IMR-90 (cell line): ENCODE results near the gene EPHB1. TPM values are rescaled to one million over a fixed set of nuclear protein-coding genes. Genes with fewer than 3 reads are reported as not detected.

Experiments
- ATAC-seq: fragments of 200-7000 bp; cut with Tn5 transposase; 2 replicates; pipeline ENCODE4 v1.9.1; 2020; ENCODE audit warnings: low read depth, mild to moderate bottlenecking, moderate library complexity
- BruUV-seq: library from RNA; stranded (reverse); fragments of 400-500 nt; replicated peaks from 2 replicates; lab custom pipeline; 2021; lab: Mats Ljungman, UMichigan
- CTCF ChIA-PET: fragments of 300-600 bp; formaldehyde crosslinking; extraction: SDS; loops from one replicate; lab custom pipeline; 2021; ENCODE audit warnings: antibody characterized with exemption; lab: Yijun Ruan, JAX
- POLR2A ChIA-PET: fragments of 300-600 bp; sonication (Branson Sonifier 250); formaldehyde crosslinking; loops from one replicate; lab custom pipeline; 2022; ENCODE audit warnings: antibody characterized with exemption; ENCODE audit not compliant: unreplicated experiment; lab: Charles Lee
- DNase-seq: peaks from one replicate; pipeline ENCODE4 v3.0.0; 2013
- H2AFZ ChIP-seq: replicated peaks from 2 replicates; pipeline ENCODE3; 2013; ENCODE audit warnings: low read length, mild to moderate bottlenecking; ENCODE audit not compliant: poor library complexity
- H2AK5ac ChIP-seq: 2 replicates; pipeline ENCODE4 v1.6.1; 2013; ENCODE audit warnings: low read depth, low read length, inconsistent platforms
- H2AK9ac ChIP-seq: replicated peaks from 2 replicates; pipeline ENCODE3; 2013; ENCODE audit warnings: mild to moderate bottlenecking, low read depth, low read length, moderate library complexity; ENCODE audit not compliant: poor library complexity
- H2BK120ac ChIP-seq: 2 replicates; pipeline ENCODE4 v1.6.1; 2013; ENCODE audit warnings: low read depth, low read length, inconsistent platforms
- H2BK15ac ChIP-seq: 3 replicates; pipeline ENCODE4 v1.6.1; 2013; ENCODE audit warnings: low read depth, low read length, inconsistent platforms
- H2BK20ac ChIP-seq: 2 replicates; pipeline ENCODE4 v1.6.1; 2013; ENCODE audit warnings: low read depth, mild to moderate bottlenecking, inconsistent platforms, low read length, moderate library complexity
- H2BK5ac ChIP-seq: 2 replicates; pipeline ENCODE4 v1.6.1; 2013; ENCODE audit warnings: mild to moderate bottlenecking, low read depth, low read length, inconsistent platforms; ENCODE audit not compliant: poor library complexity, severe bottlenecking
- H3K14ac ChIP-seq: replicated peaks from 2 replicates; pipeline ENCODE4 v1.6.1; 2013; ENCODE audit warnings: low read depth, low read length, inconsistent platforms
- H3K18ac ChIP-seq: 2 replicates; pipeline ENCODE4 v1.6.1; 2013; ENCODE audit warnings: low read depth, low read length, control low read depth
- H3K23ac ChIP-seq: 2 replicates; pipeline ENCODE4 v1.6.1; 2013; ENCODE audit warnings: low read depth, low read length, inconsistent platforms
- H3K27ac ChIP-seq: 2 replicates; pipeline ENCODE4 v1.5.1; 2013; ENCODE audit warnings: mild to moderate bottlenecking, control low read depth, low read length; ENCODE audit not compliant: insufficient read depth
- H3K27me3 ChIP-seq: 2 replicates; pipeline ENCODE4 v1.6.1; 2013; ENCODE audit warnings: low read length; ENCODE audit not compliant: control insufficient read depth, insufficient read depth
- H3K36me3 ChIP-seq: 2 replicates; pipeline ENCODE4 v1.6.1; 2013; ENCODE audit warnings: low read length, mixed read lengths; ENCODE audit not compliant: control insufficient read depth, insufficient read depth
- H3K4ac ChIP-seq: 2 replicates; pipeline ENCODE4 v1.6.1; 2013; ENCODE audit warnings: low read depth, low read length, inconsistent platforms
- H3K4me1 ChIP-seq: 2 replicates; pipeline ENCODE4 v1.6.1; 2013; ENCODE audit warnings: low read length, mixed read lengths; ENCODE audit not compliant: control insufficient read depth, insufficient read depth
- H3K4me2 ChIP-seq: 2 replicates; pipeline ENCODE4 v1.6.1; 2013; ENCODE audit warnings: low read depth, mild to moderate bottlenecking, control low read depth, low read length, moderate library complexity
- H3K4me3 ChIP-seq: 2 replicates; pipeline ENCODE4 v1.5.1; 2013; ENCODE audit warnings: low read depth, mild to moderate bottlenecking, control low read depth, low read length, moderate library complexity; ENCODE audit not compliant: insufficient read depth
- H3K56ac ChIP-seq: 2 replicates; pipeline ENCODE4 v1.6.1; 2013; ENCODE audit warnings: low read length, inconsistent platforms; ENCODE audit not compliant: insufficient read depth; ENCODE audit errors: extremely low read depth
- H3K79me1 ChIP-seq, 2 experiments: 2 replicates each; pipeline ENCODE4 v1.6.1; 2013; ENCODE audit warnings: low read length in 2 of 2, inconsistent platforms in 1 of 2, low read depth in 1 of 2
- H3K9ac ChIP-seq: 2 replicates; pipeline ENCODE4 v1.6.1; 2013; ENCODE audit warnings: low read depth, low read length, control low read depth
- H3K9me1 ChIP-seq: 2 replicates; pipeline ENCODE4 v1.6.1; 2013; ENCODE audit warnings: low read length, inconsistent platforms; ENCODE audit not compliant: insufficient read depth
- H3K9me3 ChIP-seq: 2 replicates; pipeline ENCODE4 v1.6.1; 2013; ENCODE audit warnings: low read length; ENCODE audit not compliant: control insufficient read depth, insufficient read depth
- H4K20me1 ChIP-seq: 2 replicates; pipeline ENCODE4 v1.6.1; 2013; ENCODE audit warnings: low read length, inconsistent platforms; ENCODE audit not compliant: insufficient read depth
- H4K5ac ChIP-seq: 2 replicates; pipeline ENCODE4 v1.6.1; 2013; ENCODE audit warnings: mild to moderate bottlenecking, low read depth, low read length, control low read depth
- H4K8ac ChIP-seq, 2 experiments: 2 replicates each; pipeline ENCODE4 v1.6.1; 2013; ENCODE audit warnings: low read depth in 2 of 2, low read length in 2 of 2, control low read depth in 1 of 2, inconsistent platforms in 1 of 2
- H4K91ac ChIP-seq: 2 replicates; pipeline ENCODE4 v1.6.1; 2013; ENCODE audit warnings: low read depth, low read length, inconsistent platforms; ENCODE audit not compliant: insufficient read depth
- BHLHE40 ChIP-seq: fragments of 150-350 bp; IDR thresholded peaks from 2 replicates; pipeline ENCODE4 v1.6.1; 2016; ENCODE audit warnings: mild to moderate bottlenecking, low read depth, low read length
- CEBPB ChIP-seq: IDR thresholded peaks from 2 replicates; pipeline ENCODE4 v1.6.1; 2012; ENCODE audit warnings: low read depth, low read length, improper control_type of control experiment
- FOS ChIP-seq: fragments of 150-350 bp; IDR thresholded peaks from 2 replicates; pipeline ENCODE4 v1.6.1; 2016; ENCODE audit warnings: low read depth, low read length
- MXI1 ChIP-seq: IDR thresholded peaks from 2 replicates; pipeline ENCODE4 v1.6.1; 2012; ENCODE audit warnings: low read depth, mild to moderate bottlenecking, low read length, moderate library complexity, borderline replicate concordance
- NFE2L2 ChIP-seq: fragments of 150-350 bp; IDR thresholded peaks from 2 replicates; pipeline ENCODE4 v1.6.1; 2016; ENCODE audit warnings: low read depth, mild to moderate bottlenecking, low read length
- POLR2A ChIP-seq: IDR thresholded peaks from 2 replicates; pipeline ENCODE4 v1.6.1; 2012; ENCODE audit warnings: mild to moderate bottlenecking, low read depth, low read length
- RAD21 ChIP-seq: IDR thresholded peaks from 2 replicates; pipeline ENCODE4 v1.6.1; 2012; ENCODE audit warnings: low read length, improper control_type of control experiment
- RCOR1 ChIP-seq: IDR thresholded peaks from 2 replicates; pipeline ENCODE4 v1.6.1; 2012; ENCODE audit warnings: mild to moderate bottlenecking, low read length, improper control_type of control experiment; ENCODE audit not compliant: insufficient replicate concordance
- SMC3 ChIP-seq: fragments of 150-350 bp; IDR thresholded peaks from 2 replicates; pipeline ENCODE4 v1.6.1; 2016; ENCODE audit warnings: low read depth, mild to moderate bottlenecking, antibody characterized with exemption, low read length, moderate library complexity
- WGBS, 2 experiments: methylation state at CpG; one replicate each; pipeline versions ENCODE4 v1.1.5 to v1.1.7; 2013; ENCODE audit warnings: missing lambda C conversion rate in 2 of 2; ENCODE audit not compliant: insufficient read length in 1 of 2; ENCODE audit errors: extremely low coverage in 2 of 2; 5-methylcytosine and 5-hydroxymethylcytosine counted together
- dilution Hi-C: fragments of 300-500 bp; cut with HindIII; formaldehyde crosslinking; loops from one replicate; pipeline ENCODE4 v1.14.3; 2018; ENCODE audit warnings: low sequenced_read_pairs; ENCODE audit not compliant: unreplicated experiment
- in situ Hi-C: fragments of 300-500 bp; cut with MboI; formaldehyde crosslinking; loops from 3 replicates; pipeline ENCODE4 v1.14.3; 2019; ENCODE audit warnings: low sequenced_read_pairs, inconsistent platforms, mixed read lengths
- intact Hi-C: fragments of 100-400 bp; cut with micrococcal nuclease; formaldehyde crosslinking; loops from 2 replicates; pipeline ENCODE4 v1.10.0; 2022
- polyA plus RNA-seq, 3 experiments: library from polyadenylated mRNA; depleted of rRNA; stranded (reverse); fragments of >200 nt; gene quantifications; 2 replicates each; pipeline ENCODE4 v1.2.3, GENCODE V29; 2012; ENCODE audit warnings: low replicate concordance in 1 of 3
- total RNA-seq: library from RNA; depleted of rRNA; stranded (reverse); fragments of >200 nt; gene quantifications from 2 replicates; pipeline ENCODE4 v1.2.3, GENCODE V29; 2012
- TF ChIP-seq, protein P1 (sequence below): fragments of 150-350 bp; IDR thresholded peaks from 2 replicates; pipeline ENCODE4 v1.6.1; 2017; ENCODE audit warnings: mild to moderate bottlenecking, antibody characterized with exemption, low read length, low read depth
- TF ChIP-seq, protein P2 (sequence below): conservative IDR thresholded peaks from 2 replicates; pipeline ENCODE4 v1.5.1; 2012; ENCODE audit warnings: mild to moderate bottlenecking, low read depth, low read length, improper control_type of control experiment
- TF ChIP-seq, protein P3 (sequence below): fragments of 150-350 bp; IDR thresholded peaks from 2 replicates; pipeline ENCODE4 v1.6.1; 2016; ENCODE audit warnings: low read depth, mild to moderate bottlenecking, low read length, moderate library complexity, borderline replicate concordance

Gene EPHB1
- total and polyA plus RNA-seq, 2 of the 4 experiments (the other 2 are of a cell fraction), result 0.17 to 0.36 TPM

DNA sequence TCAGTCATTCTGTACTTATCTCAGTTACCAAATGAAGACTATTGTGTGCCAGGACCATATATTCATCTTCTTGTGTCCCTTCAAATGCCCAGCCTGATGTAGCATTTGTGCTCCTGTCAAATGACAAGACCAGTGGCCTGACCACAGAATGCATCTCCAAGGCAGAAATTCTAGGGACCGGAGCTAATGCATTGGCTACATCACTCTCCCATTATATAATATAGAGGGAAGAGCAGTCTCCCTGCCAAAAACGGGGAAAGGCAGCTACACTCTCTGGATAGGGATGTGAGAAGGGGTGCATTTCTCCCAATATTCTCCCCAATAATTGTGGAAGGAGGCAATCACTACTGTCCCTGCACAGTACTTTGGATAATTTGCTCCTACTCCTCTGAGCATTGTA is 312.0 kb downstream of the EPHB1 start:
- peaks cover 10% of the 10 kb centered on the region; the same call in 1 of the 2 replicates for H3K9me3 ChIP-seq
- ChIA-PET POLR2A (no interaction called here), CTCF (no interaction called here)
- H3K23ac ChIP-seq, result no peak overlapping the region
- no peak overlapping the region for H2BK5ac ChIP-seq
- intact Hi-C loops (no loop called here), in situ Hi-C loops (no loop called here), dilution Hi-C loops (no loop called here)
- H2AK9ac ChIP-seq, result no peak overlapping the region
- no peak overlapping the region for H2BK20ac ChIP-seq
- no peak overlapping the region for H2BK120ac ChIP-seq
- no peak overlapping the region for H4K8ac ChIP-seq
- H3K27me3 ChIP-seq, result no peaks in the 10 kb centered on the region
- no peak overlapping the region for H4K91ac ChIP-seq
- H3K4ac ChIP-seq, result no peak overlapping the region
- H3K36me3 ChIP-seq, result no peaks in the 10 kb centered on the region
- no peak for DNase-seq
- H4K20me1 ChIP-seq, result no peaks in the 10 kb centered on the region
- no peak overlapping the region for H3K9ac ChIP-seq
- ATAC-seq, result no peak
- no peak overlapping the region for H3K56ac ChIP-seq
- H3K4me3 ChIP-seq, result no peak overlapping the region
- H3K27ac ChIP-seq, result no peak overlapping the region
- no peak overlapping the region for H2BK15ac ChIP-seq
- H3K14ac ChIP-seq, result no peak overlapping the region
- no peaks in the 10 kb centered on the region for H3K9me1 ChIP-seq
- H2AFZ ChIP-seq, result no peak overlapping the region
- WGBS, 2 experiments, result no CpG with 5 or more reads among the region's 2 CpGs
- no peaks in the 10 kb centered on the region for H3K4me1 ChIP-seq
- BruUV-seq, result no TSS peak
- H3K4me2 ChIP-seq, result no peak overlapping the region
- no peaks in the 10 kb centered on the region for H3K79me1 ChIP-seq
- H4K5ac ChIP-seq, result no peak overlapping the region
- TF ChIP-seq RAD21, result no peak
- TF ChIP-seq FOS, result no peak
- no peak for TF ChIP-seq SMC3
- TF ChIP-seq, protein P1, sequence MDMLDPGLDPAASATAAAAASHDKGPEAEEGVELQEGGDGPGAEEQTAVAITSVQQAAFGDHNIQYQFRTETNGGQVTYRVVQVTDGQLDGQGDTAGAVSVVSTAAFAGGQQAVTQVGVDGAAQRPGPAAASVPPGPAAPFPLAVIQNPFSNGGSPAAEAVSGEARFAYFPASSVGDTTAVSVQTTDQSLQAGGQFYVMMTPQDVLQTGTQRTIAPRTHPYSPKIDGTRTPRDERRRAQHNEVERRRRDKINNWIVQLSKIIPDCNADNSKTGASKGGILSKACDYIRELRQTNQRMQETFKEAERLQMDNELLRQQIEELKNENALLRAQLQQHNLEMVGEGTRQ, result no peak
- TF ChIP-seq BHLHE40, result no peak
- no peak for TF ChIP-seq CEBPB
- no peak for TF ChIP-seq MXI1
- TF ChIP-seq, protein P2, sequence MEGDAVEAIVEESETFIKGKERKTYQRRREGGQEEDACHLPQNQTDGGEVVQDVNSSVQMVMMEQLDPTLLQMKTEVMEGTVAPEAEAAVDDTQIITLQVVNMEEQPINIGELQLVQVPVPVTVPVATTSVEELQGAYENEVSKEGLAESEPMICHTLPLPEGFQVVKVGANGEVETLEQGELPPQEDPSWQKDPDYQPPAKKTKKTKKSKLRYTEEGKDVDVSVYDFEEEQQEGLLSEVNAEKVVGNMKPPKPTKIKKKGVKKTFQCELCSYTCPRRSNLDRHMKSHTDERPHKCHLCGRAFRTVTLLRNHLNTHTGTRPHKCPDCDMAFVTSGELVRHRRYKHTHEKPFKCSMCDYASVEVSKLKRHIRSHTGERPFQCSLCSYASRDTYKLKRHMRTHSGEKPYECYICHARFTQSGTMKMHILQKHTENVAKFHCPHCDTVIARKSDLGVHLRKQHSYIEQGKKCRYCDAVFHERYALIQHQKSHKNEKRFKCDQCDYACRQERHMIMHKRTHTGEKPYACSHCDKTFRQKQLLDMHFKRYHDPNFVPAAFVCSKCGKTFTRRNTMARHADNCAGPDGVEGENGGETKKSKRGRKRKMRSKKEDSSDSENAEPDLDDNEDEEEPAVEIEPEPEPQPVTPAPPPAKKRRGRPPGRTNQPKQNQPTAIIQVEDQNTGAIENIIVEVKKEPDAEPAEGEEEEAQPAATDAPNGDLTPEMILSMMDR, result no peak
- TF ChIP-seq POLR2A, result no peak
- TF ChIP-seq, protein P3, sequence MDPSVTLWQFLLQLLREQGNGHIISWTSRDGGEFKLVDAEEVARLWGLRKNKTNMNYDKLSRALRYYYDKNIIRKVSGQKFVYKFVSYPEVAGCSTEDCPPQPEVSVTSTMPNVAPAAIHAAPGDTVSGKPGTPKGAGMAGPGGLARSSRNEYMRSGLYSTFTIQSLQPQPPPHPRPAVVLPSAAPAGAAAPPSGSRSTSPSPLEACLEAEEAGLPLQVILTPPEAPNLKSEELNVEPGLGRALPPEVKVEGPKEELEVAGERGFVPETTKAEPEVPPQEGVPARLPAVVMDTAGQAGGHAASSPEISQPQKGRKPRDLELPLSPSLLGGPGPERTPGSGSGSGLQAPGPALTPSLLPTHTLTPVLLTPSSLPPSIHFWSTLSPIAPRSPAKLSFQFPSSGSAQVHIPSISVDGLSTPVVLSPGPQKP, result no peak
- no peak for TF ChIP-seq RCOR1
- no peak for TF ChIP-seq NFE2L2
- no peak overlapping the region for H3K18ac ChIP-seq
- no peak overlapping the region for H2AK5ac ChIP-seq
